GM06990 (cell line): ENCODE data around the gene CORIN.

ENCODE experiments used
- DNase-seq: peaks from one replicate; pipeline ENCODE4 v3.0.0-alpha.2; 2011; ENCODE audit not compliant: insufficient read length; ENCODE audit errors: extremely low read depth
- H3K27me3 ChIP-seq: replicated peaks from 2 replicates; pipeline ENCODE4 v1.6.0; 2011; ENCODE audit warnings: low read length; ENCODE audit not compliant: control insufficient read depth, insufficient read depth
- H3K36me3 ChIP-seq: 2 replicates; pipeline ENCODE4 v1.5.1; 2011; ENCODE audit warnings: low read length; ENCODE audit not compliant: control insufficient read depth, insufficient read depth
- H3K4me3 ChIP-seq: replicated peaks from 2 replicates; pipeline ENCODE4 v1.5.1; 2011; ENCODE audit warnings: low read depth, mild to moderate bottlenecking, control low read depth, low read length
- CTCF ChIP-seq: IDR thresholded peaks from 2 replicates; pipeline ENCODE4 v1.5.1; 2011; ENCODE audit warnings: low read length, control low read depth, mild to moderate bottlenecking, inconsistent platforms; ENCODE audit not compliant: insufficient read depth, poor library complexity, severe bottlenecking

Gene CORIN

DNA sequence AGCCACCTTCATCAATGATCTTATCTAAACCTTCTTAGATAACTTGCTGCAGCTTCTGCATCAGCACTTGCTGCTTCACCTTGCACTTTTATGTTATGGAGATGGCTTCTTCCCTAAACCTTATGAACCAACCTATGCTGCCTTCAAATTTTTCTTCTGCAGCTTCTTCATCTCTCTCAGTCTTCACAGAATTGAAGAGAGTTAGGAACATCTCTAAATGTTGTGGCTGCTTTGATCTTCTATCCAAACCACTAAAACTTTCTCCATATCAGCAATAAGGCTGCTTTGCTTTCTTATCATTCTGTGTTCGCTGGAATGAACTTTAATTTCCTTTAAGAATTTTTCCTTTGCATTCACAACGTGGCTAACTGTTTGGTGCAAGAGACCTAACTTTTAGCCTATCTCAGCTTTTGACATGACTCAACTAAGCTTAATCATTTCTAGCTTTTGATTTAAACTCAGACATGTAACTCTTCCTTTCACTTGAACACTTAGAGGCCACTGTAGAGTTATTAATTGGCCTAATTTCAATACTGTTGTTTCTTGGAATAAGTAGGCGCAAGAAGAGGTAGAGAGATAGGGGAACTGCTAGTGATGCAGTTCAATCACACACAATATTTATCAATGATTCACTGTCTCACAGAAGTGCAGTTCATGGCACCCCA is 36.1 kb upstream of the CORIN start:
- TF ChIP-seq CTCF = no peak
- Histone ChIP-seq H3K4me3 (no peak overlapping the region), H3K27me3 (no peaks in the 10 kb centered on the region), H3K36me3 (peaks cover 4% of the 10 kb centered on the region)
- no peak for DNase-seq

- Histone ChIP-seq H3K36me3 (no peaks in the 10 kb centered on the region), H3K27me3 (no peaks in the 10 kb centered on the region), H3K4me3 (no peak overlapping the region)
- no peak for TF ChIP-seq CTCF
- DNase-seq = no peak
These were observed 25.6 kb upstream of the CORIN start for GRCh38 chr4:47863486-47863885.

- H3K4me3 ChIP-seq = no peak overlapping the region
- no peak for DNase-seq
- no peak for TF ChIP-seq CTCF
- H3K27me3 ChIP-seq = no peaks in the 10 kb centered on the region
- H3K36me3 ChIP-seq = no peaks in the 10 kb centered on the region
These were observed 24.4 kb upstream of the CORIN start for GRCh38 chr4:47862297-47862696.

DNA sequence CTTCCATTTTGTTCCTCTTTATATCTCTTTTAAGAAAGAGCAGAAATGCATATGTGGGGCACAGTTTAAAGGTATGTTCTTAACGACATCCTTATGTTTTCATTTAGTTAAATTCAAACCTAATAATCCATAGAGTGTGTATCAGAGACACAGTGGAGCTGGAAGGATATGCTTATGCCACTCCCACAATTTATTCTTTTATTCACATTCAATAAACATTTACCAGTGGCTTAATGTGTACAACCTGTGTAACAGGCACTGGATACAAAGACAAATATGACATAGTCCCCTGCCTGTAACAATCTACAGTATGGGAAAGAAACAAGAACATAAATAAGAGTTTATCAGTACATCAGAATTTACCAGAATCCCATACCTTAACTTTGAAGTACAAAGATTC is 22.4 kb upstream of the CORIN start:
- no peaks in the 10 kb centered on the region for H3K36me3 ChIP-seq
- TF ChIP-seq CTCF = no peak
- no peak overlapping the region for H3K4me3 ChIP-seq
- DNase-seq = no peak
- no peaks in the 10 kb centered on the region for H3K27me3 ChIP-seq

DNA sequence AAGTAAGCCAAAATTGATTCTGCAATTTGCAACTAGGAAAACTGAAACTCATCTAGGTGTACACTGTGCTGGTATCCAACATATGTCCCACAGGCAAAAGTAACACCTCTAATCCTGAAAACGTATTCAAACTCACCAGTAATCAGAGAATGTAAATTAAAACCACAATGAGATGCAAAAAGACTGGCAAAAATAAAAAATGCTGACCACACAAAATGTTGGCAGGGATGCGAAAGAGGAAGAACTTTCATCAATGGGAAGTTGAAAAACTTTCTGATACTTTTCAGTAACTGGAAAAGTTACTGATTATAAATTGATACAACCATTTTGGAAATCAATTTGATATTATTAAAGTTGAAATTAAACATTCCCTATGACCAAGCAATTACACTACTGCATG is 20.1 kb upstream of the CORIN start:
- Histone ChIP-seq H3K4me3 (no peak overlapping the region), H3K27me3 (no peaks in the 10 kb centered on the region), H3K36me3 (peaks cover 2% of the 10 kb centered on the region; the same call in 1 of the 2 replicates)
- no peak for DNase-seq
- TF ChIP-seq CTCF = no peak

DNA sequence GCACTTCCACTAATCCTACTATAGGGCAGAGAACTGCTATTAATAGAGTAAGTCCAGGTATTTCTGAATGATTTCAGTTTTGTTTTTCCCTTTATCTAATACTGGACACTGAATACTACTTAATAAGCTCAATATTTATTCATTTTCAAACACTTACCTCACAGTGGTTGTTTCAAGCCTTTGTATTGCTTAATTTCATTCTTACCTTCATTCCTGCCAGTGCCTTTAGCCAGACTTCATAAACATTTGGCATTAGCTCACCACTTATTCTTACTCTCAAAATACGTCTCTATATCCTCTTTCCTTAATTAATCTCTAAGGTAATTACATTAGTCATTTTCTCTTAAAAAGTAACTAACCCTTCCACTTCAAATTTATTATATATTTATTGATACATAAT is 18.8 kb upstream of the CORIN start:
- TF ChIP-seq CTCF = no peak
- no peak overlapping the region for H3K4me3 ChIP-seq
- H3K36me3 ChIP-seq = peaks cover 2% of the 10 kb centered on the region; the same call in 1 of the 2 replicates
- DNase-seq = no peak
- H3K27me3 ChIP-seq = no peaks in the 10 kb centered on the region
